Stimulated activated CD4-positive, alpha-beta T cell treated with anti-CD3 and anti-CD28 coated beads, Interleukin-12 subunit alpha, Interleukin-12 subunit beta, amount 100 ng/mL, for 24 hours (primary cell): ENCODE data around the gene CSNK2A1.

Source experiments
- DNase-seq, 2 experiments: peaks; one replicate each; pipeline ENCODE4 v3.0.0-alpha.2; 2020; ENCODE audit warnings: low read depth in 2 of 2

Gene CSNK2A1

DNA sequence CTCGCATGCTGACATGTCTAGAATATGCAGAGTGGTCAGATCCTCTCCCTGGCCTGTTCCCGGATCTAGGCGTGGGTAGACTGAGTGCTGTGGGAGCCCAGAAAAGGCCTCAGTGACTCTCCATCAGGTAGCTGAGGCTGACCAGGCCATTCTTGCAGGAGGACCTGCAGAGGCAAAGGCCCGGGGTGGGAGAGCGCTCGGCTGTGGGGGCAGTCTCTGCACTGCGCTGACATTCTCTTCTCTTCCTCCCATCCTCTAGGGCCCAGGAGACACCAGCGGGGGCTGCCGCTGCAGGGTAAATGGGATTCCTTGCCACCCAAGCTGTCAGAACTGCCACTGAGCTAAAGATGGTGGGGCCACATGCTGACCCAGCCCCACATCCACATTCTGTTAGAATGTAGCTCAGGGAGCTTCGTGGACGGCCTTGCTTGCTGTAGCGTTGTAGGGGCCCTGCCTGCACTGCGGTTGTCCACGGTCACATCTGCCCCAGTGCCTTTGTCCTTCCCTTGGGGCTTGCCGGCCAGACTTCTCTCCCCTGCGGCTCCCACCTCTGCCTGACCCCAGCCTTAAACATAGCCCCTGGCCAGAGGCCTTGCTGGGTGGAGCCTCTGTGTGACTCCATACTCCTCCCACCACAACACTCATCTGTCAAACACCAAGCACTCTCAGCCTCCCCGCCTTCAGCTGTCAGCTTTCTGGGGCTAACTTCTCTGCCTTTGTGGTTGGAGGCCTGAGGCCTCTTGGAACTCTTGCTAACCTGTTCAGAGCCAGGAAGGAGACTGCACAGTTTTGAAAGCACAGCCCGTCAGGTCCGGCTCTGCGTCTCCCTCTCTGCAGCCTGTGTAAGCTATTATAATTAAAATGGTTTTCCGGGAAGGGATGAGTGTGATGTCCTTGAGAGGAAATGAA lies 113.2 kb downstream of the CSNK2A1 start:
- DNase-seq: no peak

DNA sequence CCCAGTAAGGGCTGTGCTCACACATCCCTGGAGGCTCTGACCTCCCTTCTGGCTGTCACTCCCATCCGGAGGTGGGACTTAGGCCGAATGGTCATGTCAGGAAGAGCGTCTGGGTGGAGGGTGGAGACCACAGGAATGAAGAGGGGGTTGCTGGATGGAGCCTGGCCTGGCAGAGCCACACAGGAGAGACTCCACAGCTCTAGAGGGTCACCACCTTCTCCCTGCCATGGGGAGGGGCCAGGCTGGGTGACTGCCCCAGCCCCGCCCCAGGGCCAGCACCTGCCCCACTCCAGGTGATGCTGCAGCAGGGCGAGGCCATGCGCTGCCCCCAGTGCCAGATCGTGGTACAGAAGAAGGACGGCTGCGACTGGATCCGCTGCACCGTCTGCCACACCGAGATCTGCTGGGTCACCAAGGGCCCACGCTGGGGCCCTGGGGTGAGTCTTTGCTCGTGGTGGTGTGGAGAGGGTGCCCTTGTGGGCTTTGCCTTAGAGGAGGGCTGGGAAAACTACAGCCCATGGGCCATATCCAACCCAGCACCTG lies 114.9 kb downstream of the CSNK2A1 start:
- DNase-seq: no peak

DNA sequence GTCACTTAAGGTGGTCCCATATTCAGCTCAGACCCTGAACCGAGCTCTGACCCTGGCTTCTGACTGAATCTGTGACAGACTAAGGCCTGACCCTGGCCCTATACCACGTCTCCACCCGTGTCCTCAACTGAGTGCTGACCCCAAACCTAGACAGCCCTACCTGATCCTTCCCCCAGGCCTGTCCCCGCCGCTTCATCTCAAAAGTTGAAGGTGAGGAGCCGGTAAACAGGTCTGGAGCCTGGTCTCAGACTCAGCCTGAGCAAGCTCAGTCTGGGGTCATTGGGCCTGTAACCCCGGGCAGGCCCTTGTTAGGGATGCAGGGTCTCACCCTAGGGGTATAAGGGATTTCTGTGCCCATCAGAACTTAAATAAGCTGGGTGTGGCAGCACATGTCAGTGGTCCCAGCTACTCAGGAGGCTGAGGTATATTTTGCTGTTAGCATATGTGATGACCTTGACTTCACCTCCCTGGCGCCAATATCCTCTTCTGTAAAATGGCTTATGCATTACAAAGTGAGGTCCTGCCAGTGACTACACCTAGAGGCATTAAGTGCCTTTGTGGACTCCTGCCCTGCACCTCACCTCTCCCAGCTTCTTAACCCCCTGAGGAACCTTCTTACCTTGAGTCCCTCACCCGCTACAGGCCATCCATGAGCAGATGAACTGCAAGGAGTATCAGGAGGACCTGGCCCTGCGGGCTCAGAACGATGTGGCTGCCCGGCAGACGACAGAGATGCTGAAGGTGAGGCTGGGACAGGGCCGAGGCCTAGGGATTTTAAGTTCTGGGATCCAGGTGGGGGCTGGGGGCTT lies 115.5 kb downstream of the CSNK2A1 start:
- DNase-seq: no peak

DNA sequence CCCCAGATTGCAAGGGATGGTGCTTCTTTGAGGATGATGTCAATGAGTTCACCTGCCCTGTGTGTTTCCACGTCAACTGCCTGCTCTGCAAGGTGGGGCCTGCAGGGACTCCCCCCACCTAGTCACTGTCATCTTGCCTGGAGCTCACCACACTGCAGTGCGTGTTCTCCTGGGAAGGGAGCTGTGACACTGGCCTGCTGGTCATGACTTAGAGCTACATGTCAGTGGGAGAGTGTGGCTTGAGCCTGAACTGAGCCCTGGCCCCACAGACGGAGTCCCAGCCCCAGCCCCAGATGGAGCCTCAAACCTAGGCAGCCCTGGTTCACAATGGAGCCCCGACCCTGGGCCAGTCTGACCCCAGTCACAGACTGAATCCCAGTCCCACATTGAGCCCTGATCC lies 116.2 kb downstream of the CSNK2A1 start:
- DNase-seq: no peak

DNA sequence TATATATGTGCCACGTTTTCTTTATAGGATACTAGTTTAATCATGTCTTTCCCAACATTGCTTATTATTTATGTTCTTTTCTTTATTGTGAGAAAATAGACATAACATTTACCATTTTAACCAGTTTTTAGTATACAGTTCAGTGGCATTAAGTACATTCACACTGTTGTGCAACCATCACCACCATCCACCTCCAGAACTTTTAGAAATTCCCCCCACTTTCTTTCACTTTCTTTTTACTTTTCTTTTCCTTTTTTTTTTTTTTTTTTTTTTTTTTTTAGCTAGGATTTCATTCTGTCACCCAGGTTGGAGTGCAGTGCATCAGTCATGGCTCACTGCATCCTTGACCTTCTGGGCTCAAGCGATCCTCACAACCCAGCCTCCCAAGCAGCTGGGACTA lies 117.0 kb downstream of the CSNK2A1 start:
- no peak for DNase-seq
